WERI-Rb-1 (cell line): ENCODE results near the gene CELSR1.

Experiments used
- DNase-seq: peaks from one replicate; pipeline ENCODE4 v3.0.0-alpha.2; 2020
- H3K27ac ChIP-seq: fragments of 250-450 bp; sonication (Bioruptor Pico); 2 replicates; pipeline ENCODE4 v1.5.1; 2020; ENCODE audit warnings: mild to moderate bottlenecking, moderate library complexity
- H3K27me3 ChIP-seq: fragments of 250-450 bp; sonication (Bioruptor Pico); 2 replicates; pipeline ENCODE4 v1.5.1; 2021; ENCODE audit warnings: mild to moderate bottlenecking, low read depth, moderate library complexity; ENCODE audit not compliant: insufficient read depth, severe bottlenecking
- H3K36me3 ChIP-seq: fragments of 250-450 bp; sonication (Bioruptor Pico); 2 replicates; pipeline ENCODE4 v1.5.1; 2020; ENCODE audit warnings: mild to moderate bottlenecking, moderate library complexity
- H3K4me3 ChIP-seq: 2 replicates; pipeline ENCODE4 v1.5.1; 2011; ENCODE audit warnings: low read depth, mild to moderate bottlenecking, control low read depth, low read length
- H3K9me3 ChIP-seq: fragments of 250-450 bp; sonication (Bioruptor Pico); 2 replicates; pipeline ENCODE4 v1.5.1; 2021; ENCODE audit warnings: mild to moderate bottlenecking, moderate library complexity; ENCODE audit not compliant: severe bottlenecking
- TF ChIP-seq, protein P1 (sequence below): IDR thresholded peaks from 2 replicates; pipeline ENCODE4 v1.5.1; 2011; ENCODE audit warnings: low read depth, mild to moderate bottlenecking, control low read depth, inconsistent platforms, low read length

CELSR1 gene

DNA sequence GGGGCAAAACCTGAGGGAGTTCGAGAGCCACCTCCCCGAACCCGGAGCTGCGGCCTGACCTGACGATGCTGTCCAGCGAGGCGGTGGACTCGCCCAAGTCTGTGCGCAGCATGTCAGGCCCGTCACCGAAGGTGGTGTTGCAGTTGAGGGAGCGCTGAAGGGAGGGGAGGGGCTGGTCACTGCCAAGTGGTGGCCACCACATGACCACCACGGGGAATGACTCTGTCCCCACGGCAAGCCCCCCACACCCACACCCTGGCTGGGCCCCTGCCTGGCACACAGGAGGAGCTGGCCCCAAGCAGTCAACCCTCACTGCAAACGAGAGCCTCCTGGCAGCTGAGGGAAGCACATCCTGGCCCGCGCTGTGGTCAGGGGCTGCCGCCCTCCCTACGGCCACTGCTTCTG, 171.1 kb downstream of the CELSR1 start:
- H3K36me3 ChIP-seq: no peaks in the 10 kb centered on the region
- DNase-seq: no peak
- no peaks in the 10 kb centered on the region for H3K9me3 ChIP-seq
- TF ChIP-seq, protein P1, sequence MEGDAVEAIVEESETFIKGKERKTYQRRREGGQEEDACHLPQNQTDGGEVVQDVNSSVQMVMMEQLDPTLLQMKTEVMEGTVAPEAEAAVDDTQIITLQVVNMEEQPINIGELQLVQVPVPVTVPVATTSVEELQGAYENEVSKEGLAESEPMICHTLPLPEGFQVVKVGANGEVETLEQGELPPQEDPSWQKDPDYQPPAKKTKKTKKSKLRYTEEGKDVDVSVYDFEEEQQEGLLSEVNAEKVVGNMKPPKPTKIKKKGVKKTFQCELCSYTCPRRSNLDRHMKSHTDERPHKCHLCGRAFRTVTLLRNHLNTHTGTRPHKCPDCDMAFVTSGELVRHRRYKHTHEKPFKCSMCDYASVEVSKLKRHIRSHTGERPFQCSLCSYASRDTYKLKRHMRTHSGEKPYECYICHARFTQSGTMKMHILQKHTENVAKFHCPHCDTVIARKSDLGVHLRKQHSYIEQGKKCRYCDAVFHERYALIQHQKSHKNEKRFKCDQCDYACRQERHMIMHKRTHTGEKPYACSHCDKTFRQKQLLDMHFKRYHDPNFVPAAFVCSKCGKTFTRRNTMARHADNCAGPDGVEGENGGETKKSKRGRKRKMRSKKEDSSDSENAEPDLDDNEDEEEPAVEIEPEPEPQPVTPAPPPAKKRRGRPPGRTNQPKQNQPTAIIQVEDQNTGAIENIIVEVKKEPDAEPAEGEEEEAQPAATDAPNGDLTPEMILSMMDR: no peak
- no peak overlapping the region for H3K27ac ChIP-seq
- no peak overlapping the region for H3K4me3 ChIP-seq
- no peaks in the 10 kb centered on the region for H3K27me3 ChIP-seq

GRCh38 chr22:46365166-46365624, 172.2 kb downstream of the CELSR1 start:
- H3K4me3 ChIP-seq: no peak overlapping the region
- no peaks in the 10 kb centered on the region for H3K36me3 ChIP-seq
- H3K27ac ChIP-seq: no peak overlapping the region
- DNase-seq: no peak
- no peaks in the 10 kb centered on the region for H3K9me3 ChIP-seq
- no peaks in the 10 kb centered on the region for H3K27me3 ChIP-seq
- TF ChIP-seq, protein P1: no peak

DNA sequence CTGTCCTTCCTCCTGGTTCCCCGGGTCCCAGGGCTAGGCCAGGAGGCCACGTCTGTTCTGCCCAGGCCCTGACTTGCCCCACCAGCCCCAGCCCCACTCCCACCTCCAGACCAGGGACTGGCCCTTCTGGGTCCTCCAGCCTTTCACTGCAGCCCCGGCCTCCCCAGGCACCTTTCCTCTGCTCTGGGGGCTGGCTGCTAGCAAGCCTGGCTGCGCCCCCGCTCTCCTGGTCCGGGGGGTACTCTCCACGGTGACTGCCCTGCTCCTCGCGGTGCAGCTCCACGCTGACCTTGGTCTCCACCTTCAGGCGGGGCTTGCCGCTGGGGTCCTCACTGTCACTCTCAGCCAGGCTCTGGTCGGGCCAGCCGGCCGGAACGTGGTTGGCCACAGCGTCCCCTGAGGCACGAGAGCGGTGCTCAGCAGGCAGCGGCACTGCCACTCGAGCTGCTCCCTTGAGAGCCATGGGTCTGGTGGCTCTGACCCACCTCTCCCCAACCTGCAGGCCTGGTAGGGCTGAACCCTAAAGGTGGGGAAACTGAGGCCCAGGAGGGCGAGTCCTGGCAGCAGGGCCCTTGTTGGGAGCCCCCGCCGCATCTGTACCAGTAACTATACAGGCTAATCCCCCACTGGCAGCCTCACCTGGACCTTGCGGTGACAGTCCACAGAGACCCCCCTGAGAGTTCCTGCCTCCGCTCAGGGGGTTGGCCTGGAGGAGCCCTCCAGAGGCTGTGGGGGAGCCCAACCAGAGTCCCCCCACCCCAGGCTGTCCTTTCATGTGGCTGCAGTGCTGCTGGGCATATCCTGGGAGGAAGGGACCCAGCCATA, 172.9 kb downstream of the CELSR1 start:
- Histone ChIP-seq H3K4me3 (no peak overlapping the region), H3K9me3 (no peaks in the 10 kb centered on the region), H3K27ac (no peak overlapping the region), H3K36me3 (no peaks in the 10 kb centered on the region), H3K27me3 (no peaks in the 10 kb centered on the region)
- DNase-seq: no peak
- TF ChIP-seq, protein P1: no peak

DNA sequence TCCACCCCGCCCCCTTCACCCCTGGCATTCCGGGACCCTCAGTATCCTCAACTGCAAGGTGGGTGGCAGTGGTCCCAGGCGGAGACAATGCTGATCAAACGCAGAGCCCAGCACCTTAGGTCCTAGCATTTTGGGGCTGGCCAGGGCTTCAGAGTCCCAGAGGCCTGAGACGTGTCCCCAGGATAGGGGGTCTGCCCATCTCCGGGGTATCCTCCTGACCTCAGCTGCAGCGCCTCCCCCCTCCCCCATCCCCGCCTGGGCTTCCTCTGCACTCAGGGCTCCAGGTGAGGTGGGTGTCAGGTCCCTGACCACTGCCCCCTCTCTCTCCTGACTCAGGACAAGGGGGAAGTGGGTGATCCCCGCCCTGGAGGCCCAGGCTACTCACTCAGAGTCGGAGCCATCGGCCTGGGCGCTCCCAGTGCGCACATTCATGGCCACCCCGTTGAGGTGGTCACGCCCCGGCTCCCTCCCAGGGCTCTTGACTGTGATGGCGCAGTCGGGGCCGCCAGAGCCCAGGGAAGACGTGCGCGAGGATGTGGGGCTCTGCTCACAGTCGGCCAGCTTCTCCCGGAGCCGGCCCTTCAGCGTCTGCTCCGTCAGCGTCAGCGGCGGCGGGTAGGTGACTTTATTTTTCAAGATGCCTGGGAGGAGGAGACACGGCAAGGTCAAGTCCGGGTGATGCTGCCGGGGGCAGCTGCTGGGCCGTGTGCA, 173.7 kb downstream of the CELSR1 start:
- no peaks in the 10 kb centered on the region for H3K9me3 ChIP-seq
- H3K27me3 ChIP-seq: no peaks in the 10 kb centered on the region
- no peak for DNase-seq
- no peak overlapping the region for H3K27ac ChIP-seq
- H3K4me3 ChIP-seq: no peak overlapping the region
- H3K36me3 ChIP-seq: peaks cover 2% of the 10 kb centered on the region; the same call in 1 of the 2 replicates
- TF ChIP-seq, protein P1: no peak

GRCh38 chr22:46362934-46363515, 174.4 kb downstream of the CELSR1 start:
- DNase-seq: no peak
- no peak overlapping the region for H3K27ac ChIP-seq
- TF ChIP-seq, protein P1: no peak
- no peaks in the 10 kb centered on the region for H3K9me3 ChIP-seq
- H3K36me3 ChIP-seq: peaks cover 5% of the 10 kb centered on the region; the same call in 1 of the 2 replicates
- H3K4me3 ChIP-seq: no peak overlapping the region
- no peaks in the 10 kb centered on the region for H3K27me3 ChIP-seq
